HG03565 (cell line): Measurements from ENCODE around the gene DNMT3A.

Source experiments
- ATAC-seq: cut with Tn5 transposase; IDR thresholded peaks from one replicate; pipeline ENCODE4 v1.9.1; 2021; ENCODE audit warnings: mild to moderate bottlenecking, moderate library complexity; ENCODE audit not compliant: unreplicated experiment

Gene DNMT3A

GRCh38 chr2:25245141-25245540 is 96.6 kb downstream of the DNMT3A start:
- ATAC-seq, result no peak

- no peak for ATAC-seq
These were observed 97.7 kb downstream of the DNMT3A start for GRCh38 chr2:25243995-25244394.

- ATAC-seq, result no peak
These were observed 100.3 kb downstream of the DNMT3A start for GRCh38 chr2:25241452-25241851.

- ATAC-seq, result no peak
These were observed 101.1 kb downstream of the DNMT3A start for GRCh38 chr2:25240636-25241035.

GRCh38 chr2:25238920-25239319 is 102.8 kb downstream of the DNMT3A start:
- ATAC-seq, result no peak

- no peak for ATAC-seq
These were observed 104.0 kb downstream of the DNMT3A start for GRCh38 chr2:25237764-25238163.

GRCh38 chr2:25236736-25237135 is 105.0 kb downstream of the DNMT3A start:
- ATAC-seq, result no peak

GRCh38 chr2:25234738-25235137 is 107.0 kb downstream of the DNMT3A start:
- ATAC-seq, result no peak

GRCh38 chr2:25233916-25234605 is 107.7 kb downstream of the DNMT3A start:
- ATAC-seq, result no peak

- ATAC-seq, result no peak
These were observed 109.4 kb downstream of the DNMT3A start for GRCh38 chr2:25232248-25232825.

GRCh38 chr2:25230948-25231311 is 110.8 kb downstream of the DNMT3A start:
- no peak for ATAC-seq

- ATAC-seq, result no peak
These were observed 111.4 kb downstream of the DNMT3A start for GRCh38 chr2:25230198-25230947.

GRCh38 chr2:25229279-25230197 is 112.2 kb downstream of the DNMT3A start:
- ATAC-seq, result no peak

- no peak for ATAC-seq
These were observed 112.9 kb downstream of the DNMT3A start for GRCh38 chr2:25228848-25229278.

GRCh38 chr2:25227576-25227975 is 114.1 kb downstream of the DNMT3A start:
- ATAC-seq, result no peak

- no peak for ATAC-seq
These were observed 114.9 kb downstream of the DNMT3A start for GRCh38 chr2:25226827-25227226.

GRCh38 chr2:25222477-25223121 is 119.1 kb downstream of the DNMT3A start:
- no peak for ATAC-seq

- ATAC-seq, result no peak
These were observed 120.1 kb downstream of the DNMT3A start for GRCh38 chr2:25221579-25221978.

- no peak for ATAC-seq
These were observed 121.4 kb downstream of the DNMT3A start for GRCh38 chr2:25220313-25220712.

- ATAC-seq, result no peak
These were observed 122.1 kb downstream of the DNMT3A start for GRCh38 chr2:25219621-25220020.

GRCh38 chr2:25218100-25218499 is 123.6 kb downstream of the DNMT3A start:
- no peak for ATAC-seq
